ENCODE measurements around the gene HS3ST1.

DNA sequence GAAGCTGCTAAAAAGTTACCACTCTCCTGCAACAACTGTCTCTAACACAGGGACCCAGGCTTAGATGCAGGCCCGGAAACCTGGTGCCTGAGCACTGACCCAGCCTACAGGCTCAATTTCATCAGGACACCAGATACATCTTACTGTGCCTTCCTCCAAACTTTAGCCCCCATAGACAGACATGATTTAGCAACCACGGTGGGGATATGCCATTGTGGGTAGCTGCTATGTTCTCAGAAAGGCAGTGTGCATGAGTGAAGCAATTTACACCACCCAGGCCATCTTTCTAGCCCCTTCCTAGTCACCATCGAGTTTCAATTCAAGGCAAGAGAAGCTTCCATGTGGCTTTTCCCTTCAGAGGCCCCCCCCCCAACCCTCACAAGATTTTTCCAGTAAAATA, 2.7 kb downstream of the HS3ST1 start:
- TF ChIP-seq GATA1 (IDR thresholded peaks at IDR 0.05; ENCODE audit: low read depth, low read length) (no peak), POLR2A (IDR thresholded peaks at IDR 0.05; ENCODE audit: low read length) (no peak)
